Measurements from ENCODE around the gene LAMA5.

DNA sequence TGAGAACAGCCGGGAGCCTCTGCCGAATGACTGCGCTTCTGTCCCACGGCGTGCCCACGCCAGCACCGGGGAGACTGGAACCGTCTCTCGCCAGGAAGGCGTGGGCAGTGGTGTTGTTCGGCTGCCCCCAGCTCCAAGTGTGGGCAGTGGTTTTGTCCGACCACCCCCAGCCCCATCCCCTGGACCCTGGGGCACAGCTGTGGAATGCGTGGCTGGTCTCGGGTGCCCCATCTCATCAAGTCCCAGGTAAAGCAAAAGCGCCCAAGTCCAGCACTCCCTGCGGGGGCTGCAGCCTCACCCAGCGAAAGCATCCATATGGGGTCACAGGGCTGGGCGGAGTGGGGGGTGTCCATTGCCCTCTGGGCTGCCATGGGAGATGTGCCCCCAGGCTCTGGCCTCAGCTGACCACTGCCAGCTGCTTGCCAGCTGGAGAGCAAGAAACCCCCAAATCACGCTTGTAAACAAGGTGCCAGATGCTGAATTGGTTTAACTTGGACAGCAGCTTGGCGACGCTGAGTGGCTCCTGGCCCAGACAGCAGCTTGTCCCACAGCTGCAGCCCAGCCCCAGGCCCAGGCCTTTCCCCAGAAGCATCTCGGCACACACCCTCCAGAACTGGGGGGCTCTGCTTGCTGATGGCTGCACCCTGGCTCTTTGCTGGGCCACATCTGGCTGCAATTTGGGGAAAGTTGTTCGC, 35.5 kb upstream of the LAMA5 start:
- TF ChIP-seq, protein P1, sequence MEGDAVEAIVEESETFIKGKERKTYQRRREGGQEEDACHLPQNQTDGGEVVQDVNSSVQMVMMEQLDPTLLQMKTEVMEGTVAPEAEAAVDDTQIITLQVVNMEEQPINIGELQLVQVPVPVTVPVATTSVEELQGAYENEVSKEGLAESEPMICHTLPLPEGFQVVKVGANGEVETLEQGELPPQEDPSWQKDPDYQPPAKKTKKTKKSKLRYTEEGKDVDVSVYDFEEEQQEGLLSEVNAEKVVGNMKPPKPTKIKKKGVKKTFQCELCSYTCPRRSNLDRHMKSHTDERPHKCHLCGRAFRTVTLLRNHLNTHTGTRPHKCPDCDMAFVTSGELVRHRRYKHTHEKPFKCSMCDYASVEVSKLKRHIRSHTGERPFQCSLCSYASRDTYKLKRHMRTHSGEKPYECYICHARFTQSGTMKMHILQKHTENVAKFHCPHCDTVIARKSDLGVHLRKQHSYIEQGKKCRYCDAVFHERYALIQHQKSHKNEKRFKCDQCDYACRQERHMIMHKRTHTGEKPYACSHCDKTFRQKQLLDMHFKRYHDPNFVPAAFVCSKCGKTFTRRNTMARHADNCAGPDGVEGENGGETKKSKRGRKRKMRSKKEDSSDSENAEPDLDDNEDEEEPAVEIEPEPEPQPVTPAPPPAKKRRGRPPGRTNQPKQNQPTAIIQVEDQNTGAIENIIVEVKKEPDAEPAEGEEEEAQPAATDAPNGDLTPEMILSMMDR (IDR thresholded peaks at IDR 0.05; ENCODE audit: insufficient read depth, low read length, poor library complexity, severe bottlenecking) = no peak
- no peak for TF ChIP-seq EZH2phosphoT487 (conservative IDR thresholded peaks at IDR 0.05; ENCODE audit: low read length)

Measured in SU-DHL-6 (cell line).